CD4-positive, alpha-beta T cell (primary cell): ENCODE results near the gene CXCL12. TPM values are rescaled to one million over a fixed set of nuclear protein-coding genes. Genes with fewer than 3 reads are reported as not detected.

Experiments
- ATAC-seq: fragments of 200-7000 bp; cut with Tn5 transposase; one replicate; pipeline ENCODE4 v1.10.0; 2022; ENCODE audit warnings: mild to moderate bottlenecking; ENCODE audit not compliant: poor library complexity
- CTCF ChIA-PET: fragments of 350-600 bp; sonication (Branson Sonifier 250); formaldehyde crosslinking; loops from one replicate; lab custom pipeline; 2021; ENCODE audit warnings: antibody characterized with exemption, inconsistent platforms; lab: Charles Lee
- POLR2A ChIA-PET: fragments of 350-600 bp; sonication (Branson Sonifier 250); formaldehyde crosslinking; loops from one replicate; lab custom pipeline; 2021; ENCODE audit warnings: antibody characterized with exemption, inconsistent platforms; lab: Charles Lee
- DNase-seq, 14 experiments: peaks; one replicate each; pipeline ENCODE4 v3.0.0-alpha.2; 2013 to 2020; ENCODE audit warnings: mixed read lengths in 2 of 14
- H3K27ac ChIP-seq, 2 donors: one replicate each; pipeline versions ENCODE4 v1.5.1 to v1.7.0; 2013; ENCODE audit warnings: low read length in 2 of 2, low read depth in 1 of 2, mild to moderate bottlenecking in 1 of 2
- H3K27me3 ChIP-seq, 2 experiments: 1 replicate in 1 of 2; 2 replicates in 1 of 2; pipeline versions ENCODE4 v1.6.1 to v1.7.0; 2013; ENCODE audit warnings: low read length in 2 of 2, control low read depth in 1 of 2, mild to moderate bottlenecking in 1 of 2, moderate library complexity in 1 of 2; ENCODE audit not compliant: insufficient read depth in 2 of 2, control insufficient read depth in 1 of 2
- H3K36me3 ChIP-seq: one replicate; pipeline ENCODE4 v1.6.1; 2013; ENCODE audit warnings: low read length, control low read depth; ENCODE audit not compliant: insufficient read depth
- H3K4me1 ChIP-seq: one replicate; pipeline ENCODE4 v1.6.1; 2013; ENCODE audit warnings: low read length, control low read depth; ENCODE audit not compliant: insufficient read depth
- H3K4me3 ChIP-seq: one replicate; pipeline ENCODE4 v1.5.1; 2013; ENCODE audit warnings: mild to moderate bottlenecking, low read length, moderate library complexity
- H3K9me3 ChIP-seq, 2 experiments: 1 replicate in 1 of 2; 2 replicates in 1 of 2; pipeline versions ENCODE4 v1.6.1 to v1.7.0; 2013; ENCODE audit warnings: low read length in 2 of 2, mild to moderate bottlenecking in 2 of 2, control low read depth in 1 of 2, moderate library complexity in 1 of 2; ENCODE audit not compliant: control insufficient read depth in 1 of 2, insufficient read depth in 1 of 2
- H3K27ac Mint-ChIP-seq: one replicate; pipeline ENCODE4 v1.8.0; 2020; ENCODE audit warnings: mixed read lengths
- H3K27me3 Mint-ChIP-seq: one replicate; pipeline ENCODE4 v1.8.0; 2021; ENCODE audit warnings: mixed read lengths
- H3K36me3 Mint-ChIP-seq: one replicate; pipeline ENCODE4 v1.8.0; 2021; ENCODE audit warnings: low read depth, mixed read lengths
- H3K4me1 Mint-ChIP-seq: one replicate; pipeline ENCODE4 v1.8.0; 2021; ENCODE audit warnings: low read depth, mixed read lengths
- H3K4me3 Mint-ChIP-seq: one replicate; pipeline ENCODE4 v1.8.0; 2020; ENCODE audit warnings: mild to moderate bottlenecking, mixed read lengths
- H3K9me3 Mint-ChIP-seq: one replicate; pipeline ENCODE4 v1.8.0; 2020; ENCODE audit warnings: mixed read lengths
- CTCF ChIP-seq: fragments of 200-600 bp; IDR thresholded peaks from one replicate; pipeline ENCODE4 v1.8.0; 2022; ENCODE audit warnings: antibody characterized with exemption, mild to moderate bottlenecking
- intact Hi-C, 2 experiments: fragments of 100-400 bp; cut with DNase I in 1 of 2; cut with micrococcal nuclease in 1 of 2; formaldehyde crosslinking; loops; one replicate each; pipeline versions ENCODE4 v1.15.1 to v1.9.0; 2023 to 2025; cut with DNase I, micrococcal nuclease
- total RNA-seq, 174 experiments: library from RNA in 2 of 174; stranded (reverse) in 2 of 174; gene quantifications; one replicate each; pipeline ENCODE4 v1.2.3 and lab custom pipeline; 2021 to 2026

Gene CXCL12
- total RNA-seq, 2 experiments from 2014 or later: not detected

DNA sequence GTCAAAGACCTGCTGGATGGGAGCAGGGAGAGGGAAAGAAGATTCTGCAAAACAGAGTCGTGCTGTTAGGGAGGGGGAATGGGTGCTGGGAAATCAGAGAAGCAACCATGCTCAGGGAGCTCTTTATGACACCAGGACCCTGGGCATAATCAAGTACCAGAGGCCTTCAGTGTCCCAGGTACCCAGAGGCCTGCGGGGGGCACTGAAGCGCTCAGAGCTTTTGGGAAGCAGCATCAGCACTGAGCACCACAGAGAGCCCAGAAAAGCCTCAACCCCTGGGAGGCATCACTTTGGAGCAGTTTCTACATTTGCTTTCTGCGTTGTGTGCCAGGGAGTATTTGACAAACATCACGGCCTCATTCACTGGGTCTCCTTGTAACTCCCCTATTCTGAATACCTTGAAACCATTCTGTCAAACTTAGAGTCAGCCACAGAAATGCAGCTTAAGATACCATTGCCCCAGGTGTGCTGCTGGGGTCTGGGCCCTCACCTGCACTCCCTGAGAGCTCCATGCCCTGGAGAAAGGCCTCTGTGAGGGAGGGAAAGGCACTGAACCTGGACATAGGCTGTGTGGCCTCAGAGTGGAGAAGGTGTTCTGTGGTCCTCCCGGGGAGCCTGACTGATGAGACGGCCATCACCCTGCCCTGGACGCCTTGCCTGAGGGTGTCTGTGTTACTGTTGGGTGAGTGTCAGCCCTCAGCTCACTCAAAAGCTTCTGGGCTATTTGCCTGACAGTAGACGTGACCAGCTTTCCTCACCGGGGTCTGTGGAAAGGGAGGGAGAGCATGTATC, 37.1 kb downstream of the CXCL12 start:
- Mint-ChIP-seq H3K4me3 (no peak overlapping the region), H3K27ac (no peak overlapping the region), H3K27me3 (peaks cover 2% of the 10 kb centered on the region), H3K4me1 (no peaks in the 10 kb centered on the region), H3K9me3 (no peaks in the 10 kb centered on the region), H3K36me3 (no peaks in the 10 kb centered on the region)
- CTCF ChIA-PET: no interaction called here
- Histone ChIP-seq H3K4me3 (no peak overlapping the region), H3K36me3 (no peaks in the 10 kb centered on the region), H3K27me3 (no peaks in the 10 kb centered on the region), H3K9me3 (no peaks in the 10 kb centered on the region), H3K4me1 (no peaks in the 10 kb centered on the region), H3K27ac (no peak overlapping the region)
- ATAC-seq: no peak
- DNase-seq: no peak
- TF ChIP-seq CTCF: no peak
- POLR2A ChIA-PET: no interaction called here
- intact Hi-C loops: no loop called here

GRCh38 chr10:44344727-44345126, 40.2 kb downstream of the CXCL12 start:
- Mint-ChIP-seq H3K27me3 (no peaks in the 10 kb centered on the region), H3K4me1 (no peaks in the 10 kb centered on the region), H3K9me3 (no peaks in the 10 kb centered on the region), H3K27ac (no peak overlapping the region), H3K36me3 (no peaks in the 10 kb centered on the region), H3K4me3 (no peak overlapping the region)
- ChIA-PET POLR2A (no interaction called here), CTCF (no interaction called here)
- Histone ChIP-seq H3K27ac (no peak overlapping the region), H3K36me3 (no peaks in the 10 kb centered on the region), H3K4me1 (no peaks in the 10 kb centered on the region), H3K27me3 (no peaks in the 10 kb centered on the region), H3K4me3 (no peak overlapping the region), H3K9me3 (no peaks in the 10 kb centered on the region)
- no peak for TF ChIP-seq CTCF
- intact Hi-C loops: no loop called here
- ATAC-seq (no peak), DNase-seq (no peak)

DNA sequence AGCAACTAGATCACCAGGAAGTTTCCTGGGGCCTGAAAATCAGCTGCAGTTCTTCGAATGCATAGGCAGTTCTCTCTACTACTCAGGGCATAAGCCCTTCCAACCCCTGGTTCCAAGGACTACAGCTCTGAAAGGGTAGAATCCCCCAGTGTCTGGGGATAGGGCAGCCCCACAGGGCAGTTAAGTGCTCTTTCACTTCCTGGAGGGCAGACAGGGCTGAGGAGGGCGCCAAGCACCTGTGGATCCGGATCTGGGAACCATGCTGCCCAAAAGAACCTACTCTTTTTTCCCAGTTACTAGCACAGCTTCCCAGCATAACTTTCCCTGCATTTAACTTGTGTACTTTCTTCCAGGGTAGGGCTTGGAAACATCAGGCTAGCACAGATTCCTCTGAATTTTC, 41.1 kb downstream of the CXCL12 start:
- no peaks in the 10 kb centered on the region for H3K4me1 Mint-ChIP-seq
- no peaks in the 10 kb centered on the region for H3K9me3 ChIP-seq
- ChIA-PET CTCF (no interaction called here), POLR2A (no interaction called here)
- H3K36me3 ChIP-seq: no peaks in the 10 kb centered on the region
- no peaks in the 10 kb centered on the region for H3K9me3 Mint-ChIP-seq
- H3K4me1 ChIP-seq: no peaks in the 10 kb centered on the region
- no peaks in the 10 kb centered on the region for H3K27me3 ChIP-seq
- no peak overlapping the region for H3K4me3 Mint-ChIP-seq
- intact Hi-C loops: no loop called here
- H3K27ac ChIP-seq: no peak overlapping the region
- TF ChIP-seq CTCF: no peak
- H3K36me3 Mint-ChIP-seq: no peaks in the 10 kb centered on the region
- no peak overlapping the region for H3K4me3 ChIP-seq
- DNase-seq: no peak
- H3K27ac Mint-ChIP-seq: no peak overlapping the region
- H3K27me3 Mint-ChIP-seq: no peaks in the 10 kb centered on the region
- ATAC-seq: no peak
